Neuronal stem cell (in vitro differentiated cells): Measurements from ENCODE around the gene PCDHB4. TPM values are rescaled to one million over a fixed set of nuclear protein-coding genes. Genes with fewer than 3 reads are reported as not detected.

Source experiments
- DNase-seq: peaks from one replicate; pipeline ENCODE4 v3.0.0-alpha.2; 2013; ENCODE audit warnings: low spot score
- H2AFZ ChIP-seq: one replicate; pipeline ENCODE4 v1.6.1; 2013; ENCODE audit warnings: mild to moderate bottlenecking, low read length, inconsistent platforms
- H2AK5ac ChIP-seq: 2 replicates; pipeline ENCODE4 v1.6.1; 2013; ENCODE audit warnings: low read depth, mild to moderate bottlenecking, inconsistent platforms, low read length, moderate library complexity, mixed read lengths
- H2BK120ac ChIP-seq: 2 replicates; pipeline ENCODE4 v1.6.1; 2013; ENCODE audit warnings: low read depth, mild to moderate bottlenecking, inconsistent platforms, low read length, moderate library complexity, mixed read lengths
- H2BK12ac ChIP-seq: one replicate; pipeline ENCODE4 v1.6.1; 2013; ENCODE audit warnings: low read length, inconsistent platforms
- H2BK15ac ChIP-seq: 2 replicates; pipeline ENCODE4 v1.6.1; 2013; ENCODE audit warnings: mild to moderate bottlenecking, low read length, inconsistent platforms, mixed read lengths
- H2BK5ac ChIP-seq: one replicate; pipeline ENCODE4 v1.6.1; 2013; ENCODE audit warnings: inconsistent platforms, mild to moderate bottlenecking, low read length, moderate library complexity
- H3K14ac ChIP-seq: one replicate; pipeline ENCODE4 v1.6.1; 2013; ENCODE audit warnings: low read length, inconsistent platforms
- H3K18ac ChIP-seq: 2 replicates; pipeline ENCODE4 v1.6.1; 2013; ENCODE audit warnings: low read length, inconsistent platforms
- H3K23ac ChIP-seq: 2 replicates; pipeline ENCODE4 v1.6.1; 2013; ENCODE audit warnings: low read depth, mild to moderate bottlenecking, mixed read lengths, low read length, inconsistent platforms; ENCODE audit not compliant: poor library complexity
- H3K27ac ChIP-seq: replicated peaks from 3 replicates; pipeline ENCODE4 v1.5.1; 2013; ENCODE audit warnings: low read length, inconsistent platforms
- H3K27me3 ChIP-seq, 3 experiments: 2 replicates each; pipeline ENCODE4 v1.6.1; 2013; ENCODE audit warnings: low read length in 3 of 3, mild to moderate bottlenecking in 2 of 3, inconsistent platforms in 1 of 3, low read depth in 1 of 3, mixed read lengths in 1 of 3, moderate library complexity in 1 of 3; ENCODE audit not compliant: control insufficient read depth in 3 of 3, insufficient read depth in 3 of 3
- H3K36me3 ChIP-seq, 2 donors: replicated peaks in 1 of 2; 2 replicates each; pipeline ENCODE4 v1.6.1; 2013; ENCODE audit warnings: low read length in 2 of 2; ENCODE audit not compliant: control insufficient read depth in 2 of 2, insufficient read depth in 2 of 2
- H3K4ac ChIP-seq: 2 replicates; pipeline ENCODE4 v1.6.1; 2013; ENCODE audit warnings: inconsistent platforms, mild to moderate bottlenecking, low read length, moderate library complexity
- H3K4me1 ChIP-seq, 2 donors: 1 replicate in 1 of 2; 2 replicates in 1 of 2; pipeline ENCODE4 v1.6.1; 2013; ENCODE audit warnings: low read length in 2 of 2, low read depth in 1 of 2; ENCODE audit not compliant: control insufficient read depth in 2 of 2, insufficient read depth in 1 of 2
- H3K4me2 ChIP-seq: one replicate; pipeline ENCODE4 v1.6.1; 2013; ENCODE audit warnings: mild to moderate bottlenecking, low read length, inconsistent platforms; ENCODE audit not compliant: insufficient read depth, poor library complexity, severe bottlenecking
- H3K4me3 ChIP-seq, 2 donors: 2 replicates each; pipeline ENCODE4 v1.5.1; 2013; ENCODE audit warnings: low read length in 2 of 2, mild to moderate bottlenecking in 2 of 2, inconsistent platforms in 1 of 2, moderate library complexity in 1 of 2
- H3K79me1 ChIP-seq: one replicate; pipeline ENCODE4 v1.6.1; 2013; ENCODE audit warnings: low read depth, mild to moderate bottlenecking, inconsistent platforms, low read length, moderate library complexity
- H3K9ac ChIP-seq: one replicate; pipeline ENCODE4 v1.6.1; 2013; ENCODE audit warnings: mild to moderate bottlenecking, low read depth, low read length, inconsistent platforms; ENCODE audit not compliant: poor library complexity
- H3K9me3 ChIP-seq, 2 donors: replicated peaks in 1 of 2; 2 replicates each; pipeline versions ENCODE3 to v1.6.1; 2013; ENCODE audit warnings: low read length in 2 of 2, mild to moderate bottlenecking in 2 of 2, inconsistent platforms in 1 of 2, low read depth in 1 of 2, mixed read lengths in 1 of 2, moderate library complexity in 1 of 2; ENCODE audit not compliant: control insufficient read depth in 2 of 2, insufficient read depth in 1 of 2
- H4K8ac ChIP-seq: one replicate; pipeline ENCODE4 v1.6.1; 2013; ENCODE audit warnings: low read depth, mild to moderate bottlenecking, inconsistent platforms, low read length, moderate library complexity
- H4K91ac ChIP-seq: one replicate; pipeline ENCODE4 v1.6.1; 2013; ENCODE audit warnings: low read length, low read depth, mild to moderate bottlenecking, inconsistent platforms; ENCODE audit not compliant: poor library complexity
- WGBS, 2 donors: extraction: QIAGEN DNeasy Blood & Tissue Kit; methylation state at CpG; one replicate each; pipeline ENCODE4 v1.1.7; 2013; ENCODE audit warnings: missing lambda C conversion rate in 2 of 2, mixed read lengths in 1 of 2; ENCODE audit not compliant: insufficient read length in 2 of 2, insufficient replicate concordance in 1 of 2; ENCODE audit errors: extremely low coverage in 2 of 2; 5-methylcytosine and 5-hydroxymethylcytosine counted together
- polyA plus RNA-seq, 2 experiments: library from polyadenylated mRNA; stranded (reverse); fragments of 200-250 nt; gene quantifications; one replicate each; pipeline ENCODE4 v1.2.3, GENCODE V29; 2013

The PCDHB4 gene
- polyA plus RNA-seq (2013, experiment 1 of 2): 1.0 TPM
- polyA plus RNA-seq (2013, experiment 2 of 2): 1.2 TPM

DNA sequence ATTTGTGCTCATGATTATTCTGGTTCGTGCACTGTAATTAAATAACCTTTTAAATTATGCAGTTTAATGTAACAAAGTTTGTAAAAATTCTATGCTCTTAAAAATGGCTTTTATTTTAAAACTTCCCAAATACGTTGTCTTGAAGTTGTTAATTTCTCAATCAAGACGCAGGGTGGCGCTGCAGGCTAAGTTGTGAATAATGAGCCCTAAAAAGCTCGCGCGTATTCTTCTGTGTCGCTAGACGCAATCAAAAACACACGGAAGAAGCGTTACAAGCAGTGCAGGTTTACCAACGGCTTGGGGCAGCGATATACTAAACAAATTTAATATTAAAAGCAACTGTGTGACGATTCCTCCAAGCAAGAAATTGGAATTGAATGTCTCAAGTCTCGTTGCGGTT lies at the start of gene PCDHB4:
Gene PCDHB4 (plus strand): TSS at position 256 of the 400 bp plus-strand sequence. CDS start 181 bp downstream, outside the sequence.
- H3K27ac ChIP-seq: no peak within 1 kb of the TSS
- H3K27me3 ChIP-seq: no peaks in the 10 kb centered on the region
- H3K9ac ChIP-seq: no peak within 1 kb of the TSS
- no peak within 1 kb of the TSS for H3K4ac ChIP-seq
- no peak within 1 kb of the TSS for H2AFZ ChIP-seq
- no CpG with 5 or more reads among the region's 16 CpGs for WGBS, 2 donors
- H3K36me3 ChIP-seq: no peaks in the 10 kb centered on the region
- no peak within 1 kb of the TSS for H2AK5ac ChIP-seq
- H3K4me3 ChIP-seq: no peak within 1 kb of the TSS
- no peak within 1 kb of the TSS for H2BK12ac ChIP-seq
- H3K9me3 ChIP-seq: peaks cover 10 to 15% of the 10 kb centered on the region in 2 donors
- no peak for DNase-seq
- H2BK5ac ChIP-seq: no peak within 1 kb of the TSS
- H3K79me1 ChIP-seq: no peaks in the 10 kb centered on the region
- no peak within 1 kb of the TSS for H3K14ac ChIP-seq
- H2BK15ac ChIP-seq: no peak within 1 kb of the TSS
- H3K18ac ChIP-seq: no peak within 1 kb of the TSS
- no peak within 1 kb of the TSS for H2BK120ac ChIP-seq
- H3K4me1 ChIP-seq: no peaks in the 10 kb centered on the region
- H4K91ac ChIP-seq: no peak within 1 kb of the TSS
- H3K4me2 ChIP-seq: no peak within 1 kb of the TSS
- H3K23ac ChIP-seq: no peak within 1 kb of the TSS
- no peak within 1 kb of the TSS for H4K8ac ChIP-seq

DNA sequence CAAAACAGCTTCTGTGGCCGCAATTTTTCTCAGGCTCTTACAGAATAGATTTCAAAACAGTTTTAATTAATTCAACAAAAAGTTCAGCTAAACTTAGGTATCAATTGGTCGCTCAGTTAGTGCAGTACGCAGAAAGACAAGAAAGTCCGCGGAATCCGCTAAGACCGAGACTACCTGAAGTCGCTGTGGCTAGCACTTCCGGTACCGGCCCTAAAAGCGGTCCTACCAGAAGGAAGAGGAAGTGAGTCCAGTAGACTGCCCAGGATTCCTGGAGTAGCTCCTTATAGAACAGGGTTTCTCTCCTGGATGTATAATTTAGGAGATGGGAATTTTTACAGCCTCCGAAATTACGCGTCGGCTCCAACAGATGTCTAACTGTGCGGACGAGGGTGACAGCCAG lies 43.8 kb upstream of the PCDHB4 start:
- Histone ChIP-seq H3K27me3 (no peaks in the 10 kb centered on the region), H2AFZ (no peak overlapping the region), H3K14ac (no peak overlapping the region), H2BK12ac (no peak overlapping the region), H4K91ac (no peak overlapping the region), H3K27ac (no peak overlapping the region), H2BK120ac (no peak overlapping the region), H2BK5ac (no peak overlapping the region), H3K9ac (no peak overlapping the region), H4K8ac (no peak overlapping the region), H3K36me3 (no peaks in the 10 kb centered on the region), H3K4me1 (no peaks in the 10 kb centered on the region), H3K18ac (no peak overlapping the region), H2AK5ac (no peak overlapping the region), H3K9me3 (no peaks in the 10 kb centered on the region), H3K4ac (no peak overlapping the region), H3K23ac (no peak overlapping the region), H2BK15ac (no peak overlapping the region), H3K79me1 (no peaks in the 10 kb centered on the region), H3K4me3 (no peak overlapping the region), H3K4me2 (no peak overlapping the region)
- no CpG with 5 or more reads among the region's 17 CpGs for WGBS, 2 donors
- no peak for DNase-seq

DNA sequence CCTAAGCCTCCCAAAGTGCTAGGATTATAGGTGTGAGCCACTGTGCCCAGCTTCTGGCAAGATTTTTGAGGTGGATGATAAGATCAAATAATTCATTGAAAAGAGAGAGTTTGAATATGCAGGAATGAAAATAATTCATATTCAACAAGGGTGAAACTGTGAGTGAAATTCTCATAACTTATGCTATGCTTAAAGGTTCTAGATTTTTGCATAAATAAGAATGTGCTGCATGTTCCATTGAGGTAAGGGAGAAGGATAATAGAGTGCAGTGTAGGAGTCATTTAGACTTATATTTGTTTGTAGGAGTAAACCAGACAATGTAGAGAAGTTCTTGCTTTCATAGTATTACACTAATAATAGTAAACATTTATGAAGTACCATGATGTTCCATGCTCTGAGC lies 39.4 kb upstream of the PCDHB4 start:
- H3K4ac ChIP-seq: no peak overlapping the region
- no peak overlapping the region for H4K91ac ChIP-seq
- H2AK5ac ChIP-seq: no peak overlapping the region
- H3K27ac ChIP-seq: no peak overlapping the region
- no peak overlapping the region for H3K4me3 ChIP-seq
- H3K23ac ChIP-seq: no peak overlapping the region
- no peaks in the 10 kb centered on the region for H3K4me1 ChIP-seq
- H3K4me2 ChIP-seq: no peak overlapping the region
- no peak overlapping the region for H2BK120ac ChIP-seq
- H2BK12ac ChIP-seq: no peak overlapping the region
- no peak for DNase-seq
- H3K79me1 ChIP-seq: no peaks in the 10 kb centered on the region
- no peak overlapping the region for H3K18ac ChIP-seq
- H3K27me3 ChIP-seq: no peaks in the 10 kb centered on the region
- no peak overlapping the region for H3K14ac ChIP-seq
- no peaks in the 10 kb centered on the region for H3K9me3 ChIP-seq
- no peak overlapping the region for H2BK15ac ChIP-seq
- H3K9ac ChIP-seq: no peak overlapping the region
- no peak overlapping the region for H2BK5ac ChIP-seq
- no peaks in the 10 kb centered on the region for H3K36me3 ChIP-seq
- no peak overlapping the region for H2AFZ ChIP-seq
- no peak overlapping the region for H4K8ac ChIP-seq

DNA sequence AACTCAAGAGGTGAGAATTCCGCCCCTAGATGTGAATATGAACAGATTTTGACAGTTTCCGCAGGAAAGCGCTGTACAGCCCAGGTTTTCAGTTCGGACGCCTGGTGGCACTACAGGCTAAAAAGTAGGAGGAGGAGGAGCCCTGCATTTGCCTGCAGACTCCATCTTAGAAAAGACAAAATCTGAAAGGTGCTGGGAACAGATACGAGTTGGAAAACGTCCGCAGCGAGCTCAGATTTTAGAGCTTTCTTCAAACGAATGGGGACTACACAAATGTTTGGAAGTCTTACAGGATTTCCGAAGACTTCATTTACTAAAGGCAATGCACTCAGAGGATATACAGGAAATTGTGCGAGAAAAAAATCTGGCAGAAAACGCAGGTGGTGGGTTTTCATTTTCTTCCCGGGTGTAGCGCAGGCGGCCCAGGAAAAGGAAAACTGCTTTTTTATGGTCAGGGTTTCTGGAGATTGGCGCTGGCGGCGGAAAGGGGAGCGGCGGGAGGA lies 37.1 kb upstream of the PCDHB4 start:
- no peaks in the 10 kb centered on the region for H3K79me1 ChIP-seq
- no peak overlapping the region for H2AK5ac ChIP-seq
- no peak overlapping the region for H3K4me3 ChIP-seq
- H2AFZ ChIP-seq: peak overlapping the region; percentile 74
- H3K36me3 ChIP-seq: no peaks in the 10 kb centered on the region
- no CpG with 5 or more reads among the region's 21 CpGs for WGBS, 2 donors
- no peak overlapping the region for H3K4me2 ChIP-seq
- no peaks in the 10 kb centered on the region for H3K27me3 ChIP-seq
- H3K27ac ChIP-seq: no peak overlapping the region
- no peak overlapping the region for H3K4ac ChIP-seq
- no peak overlapping the region for H4K91ac ChIP-seq
- no peak overlapping the region for H2BK15ac ChIP-seq
- H3K23ac ChIP-seq: no peak overlapping the region
- H2BK5ac ChIP-seq: no peak overlapping the region
- no peak overlapping the region for H4K8ac ChIP-seq
- H2BK120ac ChIP-seq: no peak overlapping the region
- H2BK12ac ChIP-seq: no peak overlapping the region
- no peaks in the 10 kb centered on the region for H3K4me1 ChIP-seq
- H3K9me3 ChIP-seq: no peaks in the 10 kb centered on the region
- H3K14ac ChIP-seq: no peak overlapping the region
- no peak overlapping the region for H3K9ac ChIP-seq
- H3K18ac ChIP-seq: no peak overlapping the region
- DNase-seq: peak; percentile 8
